GM10847 (cell line): Measurements from ENCODE around the gene NME4.

Experiments used
- POLR2A ChIP-seq: IDR thresholded peaks from 2 replicates; pipeline ENCODE4 v1.6.1; 2011; ENCODE audit not compliant: insufficient read length; ENCODE audit errors: extremely low read depth

Gene NME4

GRCh38 chr16:371515-372301 lies 25.3 kb upstream of the NME4 start:
- no peak for TF ChIP-seq POLR2A

DNA sequence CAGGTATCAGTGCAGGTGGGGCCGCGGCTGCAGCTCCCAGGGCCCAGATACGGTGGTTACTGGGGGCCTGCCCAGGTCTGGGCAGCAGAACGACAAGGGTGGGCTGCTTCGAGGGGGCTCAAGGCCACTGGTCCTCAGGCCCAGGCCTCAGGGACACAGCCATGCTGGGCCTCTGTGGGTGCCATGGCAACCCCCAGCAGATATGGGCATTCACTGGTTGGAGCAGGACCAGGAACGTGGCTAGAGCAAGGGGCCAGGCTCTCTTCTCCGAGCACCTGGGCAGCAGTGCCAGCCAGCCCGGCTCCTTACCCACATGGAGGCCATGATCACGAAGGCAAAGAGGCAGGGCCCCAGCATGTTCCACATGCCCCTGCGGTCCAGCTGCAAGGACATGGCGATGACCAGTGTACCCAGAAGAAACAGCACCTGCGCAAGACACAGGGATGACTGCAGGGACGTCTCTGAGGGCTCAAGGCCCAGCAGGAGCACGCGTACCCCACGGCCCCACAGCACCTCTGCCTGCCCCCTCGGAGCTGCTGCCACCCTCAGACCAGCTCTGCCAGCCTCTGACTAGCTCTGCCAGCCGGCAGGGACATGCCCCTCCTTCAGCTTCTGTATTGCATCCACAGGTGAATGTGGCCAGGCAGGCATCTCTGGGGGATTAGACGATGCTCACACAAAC lies 24.6 kb upstream of the NME4 start:
- no peak for TF ChIP-seq POLR2A

- TF ChIP-seq POLR2A = no peak
Observed at GRCh38 chr16:373020-373598, 23.9 kb upstream of the NME4 start.

GRCh38 chr16:373848-374615 lies 23.0 kb upstream of the NME4 start:
- TF ChIP-seq POLR2A = no peak

DNA sequence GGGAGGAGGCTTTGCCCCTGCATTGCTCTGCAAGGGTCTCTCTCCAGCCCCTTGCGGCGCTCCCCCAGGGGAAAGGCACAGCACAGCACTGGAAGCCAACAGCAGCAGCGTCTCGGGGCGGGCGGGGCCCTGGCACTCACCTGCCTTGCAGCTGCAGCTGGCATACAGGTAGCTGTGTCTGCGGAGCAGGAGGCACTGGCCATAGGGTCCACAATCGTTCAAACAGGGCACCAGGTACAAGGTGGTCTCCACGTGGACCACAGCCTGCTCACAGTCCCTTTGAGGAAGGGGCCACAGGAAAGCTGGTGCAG lies 22.4 kb upstream of the NME4 start:
- no peak for TF ChIP-seq POLR2A

DNA sequence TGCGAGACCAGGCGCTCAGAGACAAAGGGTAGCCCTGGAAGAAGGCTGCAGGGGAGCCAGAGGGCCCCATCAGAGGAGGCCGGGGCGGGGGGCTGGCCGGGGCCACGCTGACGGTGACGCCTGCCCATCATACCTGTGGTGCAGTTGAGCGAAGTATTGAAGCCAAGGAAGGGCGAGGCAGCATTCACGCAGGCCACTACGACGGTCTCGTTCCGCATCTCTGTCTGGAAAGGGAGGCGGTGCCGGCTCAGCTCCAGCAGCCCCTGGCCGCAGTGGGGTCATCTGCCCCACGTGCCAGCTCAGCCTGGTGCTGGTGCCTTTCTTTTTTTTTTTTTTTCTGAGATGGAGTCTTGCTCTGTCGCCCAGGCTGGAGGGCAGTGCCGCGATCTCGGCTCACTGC lies 21.8 kb upstream of the NME4 start:
- TF ChIP-seq POLR2A = no peak

- TF ChIP-seq POLR2A = no peak
Observed at GRCh38 chr16:375927-376816, 20.8 kb upstream of the NME4 start.

DNA sequence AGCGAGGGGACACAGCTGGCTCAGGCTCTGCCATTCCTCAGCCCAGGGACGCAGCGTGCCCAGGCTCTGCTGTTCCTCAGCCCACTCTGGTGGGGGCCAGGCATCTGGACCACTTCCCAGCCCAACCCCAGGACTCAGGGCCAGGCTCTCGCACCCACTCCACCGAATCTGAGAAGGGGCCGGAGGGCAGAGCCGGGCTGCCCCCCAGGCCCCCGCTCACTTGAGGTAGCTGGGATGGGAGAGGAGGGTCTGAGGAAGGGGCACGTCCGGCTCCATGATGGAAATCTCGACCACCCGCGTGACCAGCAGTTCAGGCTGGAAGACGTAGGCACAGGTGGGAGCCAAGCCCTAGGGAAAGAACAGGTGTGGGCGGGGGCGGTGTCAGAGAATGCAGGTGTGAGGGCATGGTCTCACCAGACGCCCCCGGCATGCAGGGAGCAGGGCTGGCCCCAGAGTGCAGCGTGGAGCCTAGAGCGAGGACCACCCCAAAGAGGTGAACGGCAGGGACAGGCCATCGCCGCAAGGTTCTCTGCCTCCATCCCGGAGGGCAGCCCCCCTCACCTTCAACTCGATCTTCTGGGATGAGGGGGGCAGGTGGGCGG lies 20.1 kb upstream of the NME4 start:
- TF ChIP-seq POLR2A = no peak

DNA sequence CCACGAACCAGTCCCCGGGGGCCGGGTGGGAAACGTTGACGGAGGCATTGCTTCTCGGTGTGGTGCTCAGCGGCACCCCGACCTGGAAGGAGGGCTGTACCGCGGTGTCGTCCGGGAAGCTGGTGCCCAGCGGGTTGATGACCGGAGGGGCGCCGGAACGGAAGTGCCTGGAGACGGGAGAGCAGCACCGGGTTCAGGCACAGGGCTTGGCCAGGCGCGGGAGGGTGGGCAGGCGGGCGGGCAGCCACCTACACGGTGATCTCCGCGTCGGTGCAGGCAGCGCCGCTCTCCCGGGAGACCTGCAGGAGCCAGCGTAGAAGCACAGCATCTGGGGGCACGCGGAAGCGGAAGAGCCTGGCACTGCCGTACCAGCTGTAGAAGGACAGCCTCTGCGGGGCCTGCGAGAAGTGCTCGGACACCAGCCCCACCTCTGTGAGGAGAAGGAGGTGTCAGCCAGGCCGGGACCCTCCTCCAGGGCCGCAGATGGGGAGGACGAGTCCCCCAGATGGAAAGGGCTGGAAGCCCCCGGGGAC lies 19.5 kb upstream of the NME4 start:
- TF ChIP-seq POLR2A = no peak

DNA sequence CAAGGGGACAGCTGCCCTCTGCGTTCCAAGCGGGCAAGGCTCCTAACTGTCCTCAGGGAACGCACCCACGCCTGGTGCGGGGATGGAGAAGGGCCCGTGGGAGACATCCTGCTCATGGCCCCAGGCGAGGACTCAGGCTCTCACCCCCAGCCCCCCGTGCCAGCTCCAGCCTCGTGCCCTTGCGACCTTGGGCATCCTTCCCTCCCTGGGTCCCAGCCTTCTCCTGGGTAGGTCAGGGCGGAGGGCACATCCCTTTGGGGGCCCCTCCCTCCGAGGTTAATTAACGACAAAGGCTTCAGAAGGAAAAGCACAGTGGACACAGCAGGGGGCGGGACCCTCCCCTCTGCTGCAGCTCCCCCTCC lies 18.2 kb upstream of the NME4 start:
- TF ChIP-seq POLR2A = no peak

DNA sequence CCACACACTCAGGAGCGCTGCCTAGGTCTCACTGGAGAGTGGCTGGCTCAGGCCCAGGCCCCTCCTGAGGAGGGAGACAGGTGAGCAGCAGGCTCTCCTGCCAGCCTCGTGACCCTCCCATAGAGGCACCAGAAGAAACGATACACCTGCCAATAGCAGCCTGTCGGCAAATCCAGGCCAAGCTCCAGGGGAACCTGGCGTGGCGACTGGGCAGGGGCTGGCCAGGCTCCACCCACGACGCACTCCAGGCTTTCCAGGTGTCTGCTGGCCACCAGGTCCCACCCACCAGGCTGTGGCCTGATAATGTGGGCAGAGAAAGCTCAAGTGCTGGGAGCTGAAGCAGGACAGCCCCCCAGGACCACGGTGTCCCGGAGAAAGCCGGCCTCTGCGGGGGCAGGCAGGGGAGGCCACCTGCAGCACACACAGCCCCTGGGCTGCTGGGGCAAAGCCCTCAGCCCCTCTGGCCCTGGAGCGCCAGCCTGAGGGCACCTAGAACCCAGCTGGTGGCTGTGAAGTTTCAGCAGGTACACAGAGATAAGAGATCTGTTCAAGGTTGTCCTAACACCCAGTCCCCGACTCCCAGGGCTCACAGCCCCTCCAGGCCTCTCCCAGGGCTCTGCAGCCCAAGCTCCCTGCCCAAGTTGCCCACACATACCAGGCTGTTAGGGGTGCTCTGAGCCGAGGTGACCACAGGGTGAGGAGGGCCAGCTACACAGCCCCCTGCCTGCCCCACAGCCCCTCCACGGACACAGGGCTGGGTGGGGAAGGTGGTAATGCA lies 17.6 kb upstream of the NME4 start:
- TF ChIP-seq POLR2A = no peak

DNA sequence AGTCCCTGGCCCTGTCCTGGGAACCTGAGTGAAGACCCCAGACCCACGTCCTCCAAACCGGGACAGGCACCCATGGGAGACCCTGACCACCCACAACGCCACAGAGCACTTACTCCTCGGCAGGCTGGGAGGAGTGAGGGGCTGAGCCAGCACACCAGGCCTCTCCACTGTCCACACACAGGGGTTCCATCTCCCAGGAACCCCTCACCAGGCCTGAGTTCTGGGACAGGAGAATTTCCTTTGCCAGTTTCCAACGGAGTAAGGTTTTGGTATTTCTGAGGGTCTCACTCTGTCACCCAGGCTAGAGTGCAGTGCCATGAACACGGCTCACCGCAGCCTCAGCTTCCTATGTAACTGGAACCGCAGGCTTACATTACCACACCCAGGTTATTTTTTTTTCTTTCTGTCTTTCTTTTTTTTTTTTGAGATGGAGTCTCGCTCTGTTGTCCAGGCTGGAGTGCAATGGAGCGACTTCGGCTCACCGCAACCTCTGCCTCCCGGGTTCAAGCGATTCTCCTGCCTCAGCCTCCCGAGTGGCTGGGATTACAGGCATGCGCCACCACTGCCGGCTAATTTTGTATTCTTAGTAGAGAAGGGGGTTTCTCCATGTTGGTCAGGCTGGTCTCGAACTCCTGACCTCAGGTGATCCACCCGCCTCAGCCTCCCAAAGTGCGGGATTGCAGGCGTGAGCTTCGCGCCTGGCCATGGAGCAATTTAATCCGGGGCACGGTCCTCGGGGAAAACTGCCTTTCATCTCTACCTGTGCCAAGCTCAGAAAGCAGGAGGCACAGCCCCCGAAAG lies 16.8 kb upstream of the NME4 start:
- TF ChIP-seq POLR2A = no peak

- TF ChIP-seq POLR2A = no peak
Observed at GRCh38 chr16:380762-381011, 16.3 kb upstream of the NME4 start.
